Measurements from ENCODE around the gene ADD2. TPM values are rescaled to one million over a fixed set of nuclear protein-coding genes. Genes with fewer than 3 reads are reported as not detected.

Gene ADD2
- total RNA-seq, 4 donors from 2014 or later: 1.9 to 6.5 (median 3.1) TPM

DNA sequence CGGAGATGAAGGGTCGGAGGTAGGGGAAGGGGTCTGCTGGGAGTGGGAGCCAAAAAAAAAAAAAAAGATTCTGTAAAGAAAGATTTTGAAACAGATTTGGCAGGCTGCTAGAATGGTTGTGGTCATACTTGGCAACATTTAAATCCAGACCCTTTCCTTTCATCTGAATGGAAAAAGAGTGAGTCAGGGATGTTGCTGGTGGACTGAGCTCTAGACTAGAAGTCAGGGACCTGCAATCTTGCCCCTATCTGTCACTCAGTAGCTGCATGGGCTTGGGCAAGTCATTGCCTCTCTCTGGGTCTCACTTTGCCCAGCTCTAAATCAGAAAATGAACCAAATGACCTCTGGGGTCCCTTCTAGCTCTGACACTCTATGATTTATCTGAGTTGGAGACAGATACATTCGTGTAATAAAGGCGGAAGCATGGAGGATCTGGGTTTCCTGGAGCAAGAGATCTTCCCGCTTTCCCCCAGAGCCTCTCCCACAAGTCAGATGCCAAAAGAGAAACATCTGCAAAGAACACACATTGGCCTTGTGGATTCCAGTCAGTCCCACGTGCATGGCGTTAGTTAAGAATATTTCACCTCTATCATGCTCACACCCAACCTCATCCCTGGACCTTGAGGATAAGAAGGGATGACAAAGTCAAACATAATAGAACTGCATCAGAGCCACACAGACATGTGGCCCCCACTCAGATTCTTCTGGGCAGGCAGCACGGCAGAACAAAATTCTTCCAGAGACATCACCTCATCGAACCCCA is 58.5 kb downstream of the ADD2 start:
- TF ChIP-seq CTCF (IDR thresholded peaks at IDR 0.05) (no peak), POLR2A (IDR thresholded peaks at IDR 0.05) (no peak)
- no peaks in the 10 kb centered on the region for H3K27me3 ChIP-seq
- H3K36me3 ChIP-seq: no peaks in the 10 kb centered on the region
- H3K4me3 ChIP-seq (replicated peaks in 1 of 3): no peak overlapping the region
- no peak overlapping the region for H3K27ac ChIP-seq
- intact Hi-C loops (cut with DNase I): no loop called here
- H3K4me1 ChIP-seq: no peaks in the 10 kb centered on the region
- no peak for DNase-seq
- no peaks in the 10 kb centered on the region for H3K9me3 ChIP-seq
- 83 to 90% methylated on average over 9 of the region's 9 CpGs for WGBS, 2 donors

DNA sequence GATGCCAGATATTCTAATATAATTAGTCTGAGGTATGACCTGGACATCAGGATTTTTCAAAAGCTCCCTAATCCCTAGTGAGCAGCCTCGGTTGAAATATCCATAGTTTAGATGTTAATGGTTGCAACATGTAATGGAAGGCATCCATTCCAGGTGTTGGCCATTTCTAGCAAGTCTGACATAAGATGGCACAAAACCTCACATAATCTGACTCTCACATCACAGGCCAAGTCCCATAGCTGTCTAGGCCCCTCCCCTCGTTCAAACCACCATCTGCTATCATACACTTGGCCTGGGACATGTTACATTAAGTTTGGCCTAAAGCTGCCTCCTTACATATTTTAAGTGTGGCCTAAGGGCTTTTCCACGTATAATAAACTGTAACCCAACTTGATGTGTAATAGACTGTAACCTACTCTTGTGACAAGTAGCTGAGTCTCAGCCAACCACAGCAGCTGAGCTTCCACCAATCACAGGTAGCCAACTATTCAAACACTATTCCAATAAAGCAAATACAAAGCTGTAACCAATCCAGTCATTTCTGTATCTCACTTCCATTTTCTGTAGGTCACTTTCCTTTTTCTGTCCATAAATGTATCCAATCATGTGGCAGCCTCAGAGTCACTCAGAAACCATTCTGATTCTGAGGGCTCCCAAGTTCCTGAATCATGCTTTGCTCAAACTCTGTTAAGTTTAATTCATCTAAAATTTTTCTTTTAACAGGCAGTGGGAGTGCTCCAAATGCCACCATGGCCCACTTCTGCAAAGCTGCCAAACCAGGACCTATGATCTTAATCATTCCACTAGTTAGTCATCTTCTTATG is 59.4 kb downstream of the ADD2 start:
- Histone ChIP-seq H3K36me3 (no peaks in the 10 kb centered on the region), H3K9me3 (no peaks in the 10 kb centered on the region), H3K4me3 (replicated peaks in 1 of 3) (no peak overlapping the region), H3K27ac (no peak overlapping the region), H3K27me3 (no peaks in the 10 kb centered on the region), H3K4me1 (no peaks in the 10 kb centered on the region)
- 69 to 75% methylated on average over 3 of the region's 3 CpGs for WGBS, 2 donors
- intact Hi-C loops (cut with DNase I): no loop called here
- DNase-seq: peak in 1 of 2 donors; percentile 17
- TF ChIP-seq POLR2A (IDR thresholded peaks at IDR 0.05): no peak
- no peak for TF ChIP-seq CTCF (IDR thresholded peaks at IDR 0.05)

GRCh38 chr2:70707706-70708105 is 60.3 kb downstream of the ADD2 start:
- Histone ChIP-seq H3K36me3 (no peaks in the 10 kb centered on the region), H3K4me1 (no peaks in the 10 kb centered on the region), H3K9me3 (no peaks in the 10 kb centered on the region), H3K4me3 (replicated peaks in 1 of 3) (no peak overlapping the region), H3K27ac (no peak overlapping the region), H3K27me3 (no peaks in the 10 kb centered on the region)
- TF ChIP-seq POLR2A (IDR thresholded peaks at IDR 0.05): no peak
- TF ChIP-seq CTCF (IDR thresholded peaks at IDR 0.05): no peak
- WGBS, 2 donors: 89 to 100% methylated on average over 1 of the region's 1 CpG
- DNase-seq: no peak
- intact Hi-C loops (cut with DNase I): no loop called here

- H3K4me3 ChIP-seq (replicated peaks in 1 of 3): no peak overlapping the region
- intact Hi-C loops (cut with DNase I): no loop called here
- no peak overlapping the region for H3K27ac ChIP-seq
- no peak for TF ChIP-seq CTCF (IDR thresholded peaks at IDR 0.05)
- no peak for TF ChIP-seq POLR2A (IDR thresholded peaks at IDR 0.05)
- no peaks in the 10 kb centered on the region for H3K9me3 ChIP-seq
- H3K36me3 ChIP-seq: no peaks in the 10 kb centered on the region
- no peaks in the 10 kb centered on the region for H3K4me1 ChIP-seq
- 94% methylated on average over 35 to 36 of the region's 36 CpGs for WGBS, 2 donors
- DNase-seq: no peak
- no peaks in the 10 kb centered on the region for H3K27me3 ChIP-seq
These were observed 61.8 kb downstream of the ADD2 start for GRCh38 chr2:70706026-70706795.

Data from thyroid gland (tissue), 4 donors.